ENCODE results near the gene FOXP4. TPM values are rescaled to one million over a fixed set of nuclear protein-coding genes. Genes with fewer than 3 reads are reported as not detected.

FOXP4 gene
- total RNA-seq, 1 donor from 2014 or later, result 2.7 TPM

- H3K4me3 ChIP-seq, result no peak overlapping the region
- H3K27me3 ChIP-seq, result no peaks in the 10 kb centered on the region
- peaks cover 80% of the 10 kb centered on the region for H3K4me1 Mint-ChIP-seq
- DNase-seq (ENCODE audit: low spot score), result no peak
- H3K4me3 Mint-ChIP-seq, result no peak overlapping the region
- no peak overlapping the region for H2AFZ ChIP-seq (replicated peaks)
- no peak for TF ChIP-seq EZH2phosphoT487 (IDR thresholded peaks at IDR 0.05)
- H3K9me3 Mint-ChIP-seq, result no peaks in the 10 kb centered on the region
- no peaks in the 10 kb centered on the region for H3K36me3 ChIP-seq
- peaks cover 30% of the 10 kb centered on the region for H3K36me3 Mint-ChIP-seq
- H3K27ac Mint-ChIP-seq, result no peak overlapping the region
- H4K20me1 ChIP-seq (ENCODE audit: low read depth), result peaks cover 43% of the 10 kb centered on the region
- H3F3A ChIP-seq (ENCODE audit: low read depth), result peaks cover 35% of the 10 kb centered on the region
- H3K9ac ChIP-seq, result no peak overlapping the region
- H3K79me2 ChIP-seq (ENCODE audit: low read depth), result peaks cover 17% of the 10 kb centered on the region
- no peak overlapping the region for H3K27ac ChIP-seq
- no peaks in the 10 kb centered on the region for H3K27me3 Mint-ChIP-seq (ENCODE audit: insufficient read depth, low read depth)
- H3K9me3 ChIP-seq (ENCODE audit: low read depth), result no peaks in the 10 kb centered on the region
- peaks cover 34% of the 10 kb centered on the region for H3K4me1 ChIP-seq
- no peak overlapping the region for H3K4me2 ChIP-seq
Measured at GRCh38 chr6:41563060-41563776, 17.0 kb downstream of the FOXP4 start.

- H3K27ac ChIP-seq, result no peak overlapping the region
- Mint-ChIP-seq H3K4me1 (peaks cover 85% of the 10 kb centered on the region), H3K9me3 (no peaks in the 10 kb centered on the region), H3K27ac (peak overlapping the region; percentile 19), H3K27me3 (ENCODE audit: insufficient read depth, low read depth) (peaks cover 4% of the 10 kb centered on the region), H3K4me3 (peak overlapping the region; percentile 44), H3K36me3 (peaks cover 30% of the 10 kb centered on the region)
- H3K9ac ChIP-seq, result no peak overlapping the region
- H2AFZ ChIP-seq (replicated peaks), result no peak overlapping the region
- DNase-seq (ENCODE audit: low spot score), result no peak
- peaks cover 12% of the 10 kb centered on the region for H3K79me2 ChIP-seq (ENCODE audit: low read depth)
- H4K20me1 ChIP-seq (ENCODE audit: low read depth), result peaks cover 34% of the 10 kb centered on the region
- H3K4me3 ChIP-seq, result no peak overlapping the region
- no peaks in the 10 kb centered on the region for H3K9me3 ChIP-seq (ENCODE audit: low read depth)
- H3K27me3 ChIP-seq, result no peaks in the 10 kb centered on the region
- peaks cover 41% of the 10 kb centered on the region for H3F3A ChIP-seq (ENCODE audit: low read depth)
- H3K36me3 ChIP-seq, result no peaks in the 10 kb centered on the region
- H3K4me2 ChIP-seq, result no peak overlapping the region
- TF ChIP-seq EZH2phosphoT487 (IDR thresholded peaks at IDR 0.05), result no peak
- TF ChIP-seq, protein P1, sequence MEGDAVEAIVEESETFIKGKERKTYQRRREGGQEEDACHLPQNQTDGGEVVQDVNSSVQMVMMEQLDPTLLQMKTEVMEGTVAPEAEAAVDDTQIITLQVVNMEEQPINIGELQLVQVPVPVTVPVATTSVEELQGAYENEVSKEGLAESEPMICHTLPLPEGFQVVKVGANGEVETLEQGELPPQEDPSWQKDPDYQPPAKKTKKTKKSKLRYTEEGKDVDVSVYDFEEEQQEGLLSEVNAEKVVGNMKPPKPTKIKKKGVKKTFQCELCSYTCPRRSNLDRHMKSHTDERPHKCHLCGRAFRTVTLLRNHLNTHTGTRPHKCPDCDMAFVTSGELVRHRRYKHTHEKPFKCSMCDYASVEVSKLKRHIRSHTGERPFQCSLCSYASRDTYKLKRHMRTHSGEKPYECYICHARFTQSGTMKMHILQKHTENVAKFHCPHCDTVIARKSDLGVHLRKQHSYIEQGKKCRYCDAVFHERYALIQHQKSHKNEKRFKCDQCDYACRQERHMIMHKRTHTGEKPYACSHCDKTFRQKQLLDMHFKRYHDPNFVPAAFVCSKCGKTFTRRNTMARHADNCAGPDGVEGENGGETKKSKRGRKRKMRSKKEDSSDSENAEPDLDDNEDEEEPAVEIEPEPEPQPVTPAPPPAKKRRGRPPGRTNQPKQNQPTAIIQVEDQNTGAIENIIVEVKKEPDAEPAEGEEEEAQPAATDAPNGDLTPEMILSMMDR (IDR thresholded peaks at IDR 0.05), result no peak
- TF ChIP-seq EZH2 (IDR thresholded peaks at IDR 0.05), result no peak
- peaks cover 47% of the 10 kb centered on the region for H3K4me1 ChIP-seq
Measured at GRCh38 chr6:41564448-41565142, 18.4 kb downstream of the FOXP4 start.

- no peak overlapping the region for H3K4me2 ChIP-seq
- peak overlapping the region; percentile 63 for H3K27ac Mint-ChIP-seq
- no peak overlapping the region for H3K27ac ChIP-seq
- TF ChIP-seq, protein P1 (IDR thresholded peaks at IDR 0.05), result no peak
- no peak for TF ChIP-seq EZH2 (IDR thresholded peaks at IDR 0.05)
- no peak for TF ChIP-seq EZH2phosphoT487 (IDR thresholded peaks at IDR 0.05)
- peaks cover 34% of the 10 kb centered on the region for H3K36me3 Mint-ChIP-seq
- no peak overlapping the region for H3K4me3 Mint-ChIP-seq
- no peaks in the 10 kb centered on the region for H3K9me3 ChIP-seq (ENCODE audit: low read depth)
- peaks cover 27% of the 10 kb centered on the region for H4K20me1 ChIP-seq (ENCODE audit: low read depth)
- no peak overlapping the region for H3K4me3 ChIP-seq
- H3K27me3 Mint-ChIP-seq (ENCODE audit: insufficient read depth, low read depth), result peaks cover 5% of the 10 kb centered on the region
- peaks cover 12% of the 10 kb centered on the region for H3K79me2 ChIP-seq (ENCODE audit: low read depth)
- H3K9ac ChIP-seq, result no peak overlapping the region
- DNase-seq (ENCODE audit: low spot score), result no peak
- no peaks in the 10 kb centered on the region for H3K9me3 Mint-ChIP-seq
- no peak overlapping the region for H2AFZ ChIP-seq (replicated peaks)
- H3K36me3 ChIP-seq, result no peaks in the 10 kb centered on the region
- H3K4me1 ChIP-seq, result peaks cover 50% of the 10 kb centered on the region
- peaks cover 49% of the 10 kb centered on the region for H3F3A ChIP-seq (ENCODE audit: low read depth)
- peaks cover 83% of the 10 kb centered on the region for H3K4me1 Mint-ChIP-seq
- no peaks in the 10 kb centered on the region for H3K27me3 ChIP-seq
Measured at GRCh38 chr6:41565701-41566100, 19.5 kb downstream of the FOXP4 start.

- H3K4me2 ChIP-seq, result no peak overlapping the region
- peaks cover 52% of the 10 kb centered on the region for H3K4me1 ChIP-seq
- H3K4me3 Mint-ChIP-seq, result no peak overlapping the region
- peaks cover 19% of the 10 kb centered on the region for H3K79me2 ChIP-seq (ENCODE audit: low read depth)
- H4K20me1 ChIP-seq (ENCODE audit: low read depth), result peaks cover 15% of the 10 kb centered on the region
- peaks cover 38% of the 10 kb centered on the region for H3K36me3 Mint-ChIP-seq
- DNase-seq (ENCODE audit: low spot score), result no peak
- H3K27me3 ChIP-seq, result no peaks in the 10 kb centered on the region
- H3K9ac ChIP-seq, result no peak overlapping the region
- H3K27ac ChIP-seq, result no peak overlapping the region
- peaks cover 5% of the 10 kb centered on the region for H3K27me3 Mint-ChIP-seq (ENCODE audit: insufficient read depth, low read depth)
- TF ChIP-seq, protein P1 (IDR thresholded peaks at IDR 0.05), result no peak
- TF ChIP-seq EZH2 (IDR thresholded peaks at IDR 0.05) (no peak), EZH2phosphoT487 (IDR thresholded peaks at IDR 0.05) (no peak)
- H3F3A ChIP-seq (ENCODE audit: low read depth), result peaks cover 49% of the 10 kb centered on the region
- H3K9me3 ChIP-seq (ENCODE audit: low read depth), result no peaks in the 10 kb centered on the region
- no peaks in the 10 kb centered on the region for H3K9me3 Mint-ChIP-seq
- peaks cover 87% of the 10 kb centered on the region for H3K4me1 Mint-ChIP-seq
- H2AFZ ChIP-seq (replicated peaks), result no peak overlapping the region
- H3K27ac Mint-ChIP-seq, result peak overlapping the region; percentile 90
- H3K4me3 ChIP-seq, result no peak overlapping the region
- H3K36me3 ChIP-seq, result no peaks in the 10 kb centered on the region
Measured at GRCh38 chr6:41566961-41567360, 20.8 kb downstream of the FOXP4 start.

Measured in neural progenitor cell (in vitro differentiated cells).